Activated naive CD8-positive, alpha-beta T cell (primary cell): ENCODE results near the gene ADAM12.

ENCODE experiments used
- H3K27ac Mint-ChIP-seq: one replicate; pipeline ENCODE4 v1.8.0; 2021; ENCODE audit warnings: mixed read lengths
- H3K27me3 Mint-ChIP-seq: one replicate; pipeline ENCODE4 v1.8.0; 2021; ENCODE audit warnings: mixed read lengths
- H3K36me3 Mint-ChIP-seq: one replicate; pipeline ENCODE4 v1.8.0; 2021; ENCODE audit warnings: mixed read lengths
- H3K4me1 Mint-ChIP-seq: one replicate; pipeline ENCODE4 v1.8.0; 2021; ENCODE audit warnings: low read depth, mixed read lengths
- H3K4me3 Mint-ChIP-seq: one replicate; pipeline ENCODE4 v1.8.0; 2021; ENCODE audit warnings: mild to moderate bottlenecking, mixed read lengths
- H3K9me3 Mint-ChIP-seq: one replicate; pipeline ENCODE4 v1.8.0; 2021; ENCODE audit warnings: low read depth, mixed read lengths

ADAM12 gene

DNA sequence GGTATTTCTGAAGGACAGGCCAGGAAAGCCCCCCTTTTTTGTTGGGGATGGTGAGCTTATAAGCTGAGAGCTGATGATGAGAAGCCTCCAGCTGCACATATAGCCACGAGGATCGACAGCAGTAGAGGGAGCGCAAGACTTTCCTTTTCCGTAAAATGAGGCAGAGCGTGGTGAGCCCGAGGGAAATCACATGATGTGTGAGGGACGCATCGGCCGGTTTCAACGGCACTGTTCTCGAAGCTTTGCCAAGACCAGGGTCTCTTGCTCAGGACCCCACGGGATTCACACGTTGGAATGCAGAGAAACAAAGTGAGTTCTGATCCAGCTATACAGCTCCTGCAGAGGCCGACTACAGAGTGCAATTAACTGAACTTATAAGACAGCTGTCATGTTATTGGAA is 55.7 kb downstream of the ADAM12 start:
- H3K27ac Mint-ChIP-seq = no peak overlapping the region
- no peaks in the 10 kb centered on the region for H3K36me3 Mint-ChIP-seq
- H3K4me3 Mint-ChIP-seq = no peak overlapping the region
- H3K4me1 Mint-ChIP-seq = no peaks in the 10 kb centered on the region
- no peaks in the 10 kb centered on the region for H3K9me3 Mint-ChIP-seq
- H3K27me3 Mint-ChIP-seq = no peaks in the 10 kb centered on the region

- Mint-ChIP-seq H3K4me1 (no peaks in the 10 kb centered on the region), H3K27ac (no peak overlapping the region), H3K27me3 (no peaks in the 10 kb centered on the region), H3K4me3 (no peak overlapping the region), H3K36me3 (no peaks in the 10 kb centered on the region), H3K9me3 (no peaks in the 10 kb centered on the region)
Observed at GRCh38 chr10:126331101-126331500, 57.2 kb downstream of the ADAM12 start.

- Mint-ChIP-seq H3K36me3 (no peaks in the 10 kb centered on the region), H3K4me3 (no peak overlapping the region), H3K9me3 (no peaks in the 10 kb centered on the region), H3K27me3 (no peaks in the 10 kb centered on the region), H3K4me1 (no peaks in the 10 kb centered on the region), H3K27ac (no peak overlapping the region)
Observed at GRCh38 chr10:126324826-126325225, 63.5 kb downstream of the ADAM12 start.

DNA sequence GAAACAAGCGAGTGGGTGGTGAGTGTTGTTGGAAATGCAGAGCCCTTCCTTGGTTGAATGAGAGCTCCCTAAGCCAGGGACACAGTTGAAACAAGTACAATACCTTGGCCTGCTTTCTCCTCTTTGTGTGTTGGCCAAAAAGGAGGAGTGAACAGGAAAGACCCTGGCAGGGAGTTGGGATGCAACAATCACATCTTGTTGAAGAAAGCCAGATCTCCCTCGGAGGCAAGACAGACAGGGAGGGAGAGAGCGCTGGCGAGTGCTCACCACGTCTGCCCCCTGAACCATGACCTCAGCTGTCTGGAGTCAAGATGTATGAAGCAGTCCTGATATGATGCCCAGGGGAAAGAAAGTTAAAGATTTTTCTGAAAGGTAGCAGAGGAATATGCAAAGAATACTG is 66.8 kb downstream of the ADAM12 start:
- H3K27ac Mint-ChIP-seq = no peak overlapping the region
- no peak overlapping the region for H3K4me3 Mint-ChIP-seq
- no peaks in the 10 kb centered on the region for H3K9me3 Mint-ChIP-seq
- no peaks in the 10 kb centered on the region for H3K27me3 Mint-ChIP-seq
- no peaks in the 10 kb centered on the region for H3K36me3 Mint-ChIP-seq
- no peaks in the 10 kb centered on the region for H3K4me1 Mint-ChIP-seq

DNA sequence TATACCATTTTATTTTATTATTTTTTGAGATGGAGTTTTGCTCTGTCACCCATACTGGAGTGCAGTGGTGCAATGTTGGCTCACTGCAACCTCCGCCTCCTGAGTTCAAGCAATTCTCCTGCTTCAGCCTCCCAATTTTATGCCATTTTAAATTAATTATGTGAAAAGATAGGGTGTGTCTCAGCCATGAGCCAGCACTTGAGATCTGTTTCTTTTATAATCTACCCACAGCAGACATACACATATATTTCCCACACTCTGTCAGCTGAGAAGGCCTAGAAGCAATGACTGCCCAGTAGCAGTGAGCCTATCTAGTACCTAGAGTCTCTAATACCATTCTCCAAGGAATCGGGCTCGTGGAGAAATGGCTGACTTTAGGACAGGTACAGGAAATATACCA is 70.5 kb downstream of the ADAM12 start:
- Mint-ChIP-seq H3K4me1 (no peaks in the 10 kb centered on the region), H3K27me3 (no peaks in the 10 kb centered on the region), H3K4me3 (no peak overlapping the region), H3K36me3 (no peaks in the 10 kb centered on the region), H3K9me3 (no peaks in the 10 kb centered on the region), H3K27ac (no peak overlapping the region)

GRCh38 chr10:126315494-126316177 is 72.6 kb downstream of the ADAM12 start:
- H3K27me3 Mint-ChIP-seq = no peaks in the 10 kb centered on the region
- no peak overlapping the region for H3K27ac Mint-ChIP-seq
- no peak overlapping the region for H3K4me3 Mint-ChIP-seq
- H3K36me3 Mint-ChIP-seq = no peaks in the 10 kb centered on the region
- H3K9me3 Mint-ChIP-seq = no peaks in the 10 kb centered on the region
- no peaks in the 10 kb centered on the region for H3K4me1 Mint-ChIP-seq

GRCh38 chr10:126314863-126315493 is 73.3 kb downstream of the ADAM12 start:
- no peak overlapping the region for H3K4me3 Mint-ChIP-seq
- H3K36me3 Mint-ChIP-seq = no peaks in the 10 kb centered on the region
- no peaks in the 10 kb centered on the region for H3K9me3 Mint-ChIP-seq
- no peak overlapping the region for H3K27ac Mint-ChIP-seq
- H3K27me3 Mint-ChIP-seq = no peaks in the 10 kb centered on the region
- no peaks in the 10 kb centered on the region for H3K4me1 Mint-ChIP-seq

GRCh38 chr10:126312167-126312566 is 76.1 kb downstream of the ADAM12 start:
- H3K4me1 Mint-ChIP-seq = no peaks in the 10 kb centered on the region
- H3K4me3 Mint-ChIP-seq = no peak overlapping the region
- peaks cover 4% of the 10 kb centered on the region for H3K27me3 Mint-ChIP-seq
- H3K9me3 Mint-ChIP-seq = no peaks in the 10 kb centered on the region
- H3K27ac Mint-ChIP-seq = no peak overlapping the region
- no peaks in the 10 kb centered on the region for H3K36me3 Mint-ChIP-seq

DNA sequence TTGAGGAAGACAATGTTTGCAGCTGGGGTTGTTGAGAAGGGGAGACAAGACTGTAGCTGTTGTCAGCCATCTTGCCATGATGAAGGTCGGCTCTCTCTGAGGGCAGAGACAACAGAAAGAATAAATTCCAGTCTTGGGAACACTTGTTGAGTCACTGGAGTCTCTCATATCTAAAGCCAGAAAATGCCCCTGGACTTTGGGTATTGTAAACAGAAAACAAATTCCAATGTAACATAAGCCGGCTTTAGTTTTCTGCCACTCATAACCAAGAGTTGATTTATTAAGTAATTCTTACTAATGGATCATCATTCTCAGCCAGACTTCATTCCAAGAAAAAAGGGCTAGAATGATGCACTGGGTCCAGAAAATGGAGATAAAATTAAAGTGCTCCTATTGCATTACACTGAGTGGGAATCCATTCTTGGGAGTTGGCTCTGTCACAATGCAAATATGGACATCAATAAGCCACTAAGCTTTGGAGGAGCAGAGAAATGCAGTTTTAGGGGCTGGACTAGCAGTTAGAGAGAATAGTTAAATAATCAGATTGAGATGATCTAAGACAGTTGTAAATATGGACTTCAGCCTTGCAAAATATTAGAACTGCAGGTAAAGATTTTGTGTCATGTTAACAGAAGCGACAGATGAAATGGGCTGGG is 78.9 kb downstream of the ADAM12 start:
- Mint-ChIP-seq H3K27ac (no peak overlapping the region), H3K4me3 (no peak overlapping the region), H3K27me3 (peaks cover 4% of the 10 kb centered on the region), H3K36me3 (no peaks in the 10 kb centered on the region), H3K4me1 (no peaks in the 10 kb centered on the region), H3K9me3 (no peaks in the 10 kb centered on the region)

DNA sequence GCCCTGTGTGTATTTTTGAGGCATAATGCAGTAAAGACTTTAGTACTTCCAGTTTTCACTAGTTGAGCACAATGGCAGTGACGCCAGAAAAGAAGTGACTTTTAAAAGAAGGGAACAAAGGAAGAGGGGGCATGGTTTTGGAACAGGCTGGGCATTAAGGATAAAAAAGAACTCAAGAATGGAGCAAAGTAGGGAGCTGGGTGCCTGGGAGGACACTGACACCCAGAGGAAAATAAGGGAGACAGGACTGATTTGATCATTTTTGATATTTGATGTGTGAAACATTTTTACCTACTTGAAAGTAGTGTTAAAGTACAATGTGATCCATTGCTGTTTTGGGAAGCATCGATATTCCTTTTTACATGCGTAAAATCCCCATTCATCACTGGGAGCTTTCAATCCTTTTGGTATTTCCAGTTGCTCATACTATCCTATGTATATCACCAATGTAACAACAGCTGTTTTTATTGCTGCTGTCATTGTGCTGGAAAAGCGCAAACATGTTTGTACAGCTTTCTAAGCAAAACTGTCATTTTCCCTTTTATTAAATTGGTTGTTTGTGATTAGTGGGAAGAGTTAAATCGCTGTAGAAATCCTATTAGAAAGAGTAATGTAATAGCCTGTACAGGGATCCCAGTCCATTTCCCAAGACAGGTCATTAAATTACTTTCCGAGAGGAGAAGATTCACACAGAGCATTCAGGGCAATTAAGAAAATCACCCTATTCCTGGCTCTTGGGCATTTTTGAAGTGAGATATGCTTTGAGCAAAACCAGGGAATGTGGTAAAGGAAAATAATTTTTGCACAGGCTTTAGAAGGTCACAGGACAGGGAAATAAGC is 85.2 kb downstream of the ADAM12 start:
- H3K4me3 Mint-ChIP-seq = no peak overlapping the region
- no peaks in the 10 kb centered on the region for H3K9me3 Mint-ChIP-seq
- H3K36me3 Mint-ChIP-seq = no peaks in the 10 kb centered on the region
- H3K27ac Mint-ChIP-seq = no peak overlapping the region
- no peaks in the 10 kb centered on the region for H3K27me3 Mint-ChIP-seq
- no peaks in the 10 kb centered on the region for H3K4me1 Mint-ChIP-seq

DNA sequence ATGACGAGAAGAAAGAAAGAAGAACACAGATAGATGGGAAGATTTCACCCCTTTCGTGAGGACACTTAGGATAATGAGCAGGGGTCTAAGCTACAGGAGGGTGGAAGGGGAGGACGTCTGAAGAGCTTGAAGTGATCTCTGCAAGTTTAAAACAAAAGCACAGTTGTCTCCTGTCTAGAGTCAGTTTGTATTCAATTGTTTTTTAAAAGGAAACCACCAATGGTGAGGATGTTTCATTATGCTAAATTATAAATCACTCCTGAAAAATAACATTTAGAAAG is 85.9 kb downstream of the ADAM12 start:
- Mint-ChIP-seq H3K27me3 (no peaks in the 10 kb centered on the region), H3K27ac (no peak overlapping the region), H3K9me3 (no peaks in the 10 kb centered on the region), H3K4me3 (no peak overlapping the region), H3K4me1 (no peaks in the 10 kb centered on the region), H3K36me3 (no peaks in the 10 kb centered on the region)

- Mint-ChIP-seq H3K9me3 (no peaks in the 10 kb centered on the region), H3K27me3 (no peaks in the 10 kb centered on the region), H3K4me3 (no peak overlapping the region), H3K4me1 (no peaks in the 10 kb centered on the region), H3K36me3 (no peaks in the 10 kb centered on the region), H3K27ac (no peak overlapping the region)
Observed at GRCh38 chr10:126301701-126302475, 86.4 kb downstream of the ADAM12 start.

GRCh38 chr10:126294451-126294850 is 93.8 kb downstream of the ADAM12 start:
- peaks cover 3% of the 10 kb centered on the region for H3K27me3 Mint-ChIP-seq
- no peaks in the 10 kb centered on the region for H3K36me3 Mint-ChIP-seq
- H3K9me3 Mint-ChIP-seq = no peaks in the 10 kb centered on the region
- no peaks in the 10 kb centered on the region for H3K4me1 Mint-ChIP-seq
- H3K27ac Mint-ChIP-seq = no peak overlapping the region
- H3K4me3 Mint-ChIP-seq = no peak overlapping the region

DNA sequence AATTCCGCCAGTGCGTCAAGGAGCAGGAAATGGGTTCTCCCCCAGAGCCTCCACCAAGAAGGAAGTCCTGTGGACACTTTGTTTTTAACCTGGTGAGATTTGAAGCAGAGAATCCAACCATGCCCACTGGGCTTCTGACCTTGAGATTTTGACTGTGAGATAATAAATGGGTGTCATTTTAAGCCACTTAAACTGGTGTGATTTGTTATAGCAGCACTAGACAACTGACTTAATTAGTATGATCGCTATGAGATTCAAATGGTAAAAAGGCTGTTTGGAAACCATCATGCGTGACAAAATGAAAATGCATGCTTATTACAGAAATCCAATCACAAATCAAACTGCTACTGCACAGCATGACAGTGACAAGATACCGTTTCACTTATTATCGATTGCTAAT is 98.0 kb downstream of the ADAM12 start:
- H3K4me3 Mint-ChIP-seq = no peak overlapping the region
- no peaks in the 10 kb centered on the region for H3K36me3 Mint-ChIP-seq
- H3K9me3 Mint-ChIP-seq = no peaks in the 10 kb centered on the region

More for the DNA sequence above, 98.0 kb downstream of the ADAM12 start:
- Mint-ChIP-seq H3K4me1 (no peaks in the 10 kb centered on the region), H3K27ac (no peak overlapping the region), H3K27me3 (peaks cover 3% of the 10 kb centered on the region)
